Neural progenitor cell (in vitro differentiated cells): ENCODE results near the gene ALK. TPM values are rescaled to one million over a fixed set of nuclear protein-coding genes. Genes with fewer than 3 reads are reported as not detected.
A peak's percentile ranks its signal among the peaks of the same experiment; 100 is the strongest.

ENCODE experiments used
- DNase-seq: peaks from one replicate; pipeline ENCODE4 v3.0.0-alpha.2; 2016; ENCODE audit warnings: low spot score
- H2AFZ ChIP-seq: fragments of 200-600 bp; sonication (generic); replicated peaks from 2 replicates; pipeline ENCODE4 v1.6.1; 2016; ENCODE audit warnings: antibody characterized with exemption
- H3F3A ChIP-seq: fragments of 200-600 bp; sonication (generic); 2 replicates; pipeline ENCODE4 v1.6.1; 2016; ENCODE audit warnings: antibody characterized with exemption, low read depth
- H3K27ac ChIP-seq: fragments of 200-600 bp; sonication (generic); 2 replicates; pipeline ENCODE4 v1.5.1; 2016; ENCODE audit warnings: mild to moderate bottlenecking
- H3K27me3 ChIP-seq: fragments of 200-600 bp; sonication (generic); 2 replicates; pipeline ENCODE4 v1.6.1; 2016; ENCODE audit warnings: mild to moderate bottlenecking, moderate library complexity
- H3K36me3 ChIP-seq: fragments of 200-600 bp; sonication (generic); 2 replicates; pipeline ENCODE4 v1.5.1; 2016
- H3K4me1 ChIP-seq: fragments of 200-600 bp; sonication (generic); 2 replicates; pipeline ENCODE4 v1.6.1; 2016; ENCODE audit warnings: mixed run types
- H3K4me2 ChIP-seq: fragments of 200-600 bp; sonication (generic); 2 replicates; pipeline ENCODE4 v1.6.1; 2016
- H3K4me3 ChIP-seq: fragments of 200-600 bp; sonication (generic); 2 replicates; pipeline ENCODE4 v1.5.1; 2016
- H3K79me2 ChIP-seq: fragments of 200-600 bp; sonication (generic); 2 replicates; pipeline ENCODE4 v1.6.1; 2016; ENCODE audit warnings: low read depth
- H3K9ac ChIP-seq: fragments of 200-600 bp; sonication (generic); 2 replicates; pipeline ENCODE4 v1.6.1; 2016
- H3K9me3 ChIP-seq: fragments of 200-600 bp; sonication (generic); 2 replicates; pipeline ENCODE4 v1.5.1; 2016; ENCODE audit warnings: low read depth
- H4K20me1 ChIP-seq: fragments of 200-600 bp; sonication (generic); 2 replicates; pipeline ENCODE4 v1.6.1; 2016; ENCODE audit warnings: low read depth
- H3K27ac Mint-ChIP-seq: 3 replicates; pipeline ENCODE4 v1.8.0; 2021; ENCODE audit warnings: mixed read lengths
- H3K27me3 Mint-ChIP-seq: 2 replicates; pipeline ENCODE4 v1.8.0; 2022; ENCODE audit warnings: low read depth, mild to moderate bottlenecking, inconsistent platforms, moderate library complexity, mixed read lengths; ENCODE audit not compliant: insufficient read depth
- H3K36me3 Mint-ChIP-seq: 3 replicates; pipeline ENCODE4 v1.8.0; 2021; ENCODE audit warnings: mixed read lengths
- H3K4me1 Mint-ChIP-seq: 3 replicates; pipeline ENCODE4 v1.8.0; 2021; ENCODE audit warnings: mixed read lengths
- H3K4me3 Mint-ChIP-seq: 3 replicates; pipeline ENCODE4 v1.8.0; 2021; ENCODE audit warnings: mild to moderate bottlenecking, moderate library complexity, mixed read lengths
- H3K9me3 Mint-ChIP-seq: 3 replicates; pipeline ENCODE4 v1.8.0; 2020; ENCODE audit warnings: mixed read lengths
- EZH2 ChIP-seq: fragments of 200-600 bp; sonication (generic); IDR thresholded peaks from 2 replicates; pipeline ENCODE4 v1.6.1; 2017; ENCODE audit warnings: antibody characterized with exemption, mild to moderate bottlenecking, moderate library complexity
- EZH2phosphoT487 ChIP-seq: fragments of 200-600 bp; sonication (generic); IDR thresholded peaks from 2 replicates; pipeline ENCODE4 v1.6.1; 2017; ENCODE audit warnings: antibody characterized with exemption
- total RNA-seq: library from RNA; depleted of rRNA; stranded (reverse); fragments of >200 nt; gene quantifications from 2 replicates; pipeline ENCODE4 v1.2.3, GENCODE V29; 2015; ENCODE audit warnings: low replicate concordance
- TF ChIP-seq, protein P1 (sequence below): fragments of 200-600 bp; sonication (generic); IDR thresholded peaks from 2 replicates; pipeline ENCODE4 v1.5.1; 2017; ENCODE audit warnings: antibody characterized with exemption, mild to moderate bottlenecking

Gene ALK
- total RNA-seq, 1 donor from 2014 or later: not detected

DNA sequence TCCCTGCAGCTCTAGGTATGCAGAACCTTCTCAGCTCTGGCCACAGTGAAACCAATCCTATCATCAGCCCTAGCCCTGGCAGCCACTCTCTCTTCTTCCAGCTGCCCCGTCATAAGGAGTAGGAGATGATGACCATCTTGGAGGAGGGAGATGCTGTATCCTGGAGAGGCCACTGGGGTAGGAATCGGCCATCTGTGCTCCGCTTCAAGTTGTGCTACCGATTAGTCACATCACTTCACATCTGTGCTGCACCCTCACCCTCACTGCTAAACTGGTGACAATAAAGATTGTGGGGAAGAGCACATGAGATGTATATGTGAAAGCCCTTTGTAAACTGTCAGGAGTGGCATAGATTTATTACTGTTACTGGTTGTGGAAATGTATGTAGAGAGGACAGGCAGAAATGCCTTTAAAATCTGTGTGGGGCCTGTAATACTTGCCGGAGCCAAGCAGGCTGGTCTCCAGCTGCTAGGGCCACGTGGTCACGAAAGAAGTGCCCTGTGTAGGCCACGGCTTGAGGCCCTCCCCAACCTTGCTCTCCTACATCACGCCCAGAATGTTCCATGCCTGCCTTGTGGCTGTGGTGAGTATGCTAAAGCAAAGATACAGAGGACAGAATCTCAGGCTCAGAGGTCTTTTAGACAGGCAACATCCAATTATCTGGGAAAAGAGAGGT is 569.3 kb downstream of the ALK start:
- Mint-ChIP-seq H3K9me3 (peaks cover 2% of the 10 kb centered on the region), H3K27ac (no peak overlapping the region), H3K27me3 (peaks cover 8% of the 10 kb centered on the region), H3K4me1 (peaks cover 50% of the 10 kb centered on the region), H3K4me3 (no peak overlapping the region), H3K36me3 (no peaks in the 10 kb centered on the region)
- no peaks in the 10 kb centered on the region for H3K9me3 ChIP-seq
- no peak overlapping the region for H2AFZ ChIP-seq
- DNase-seq: no peak
- H3K27me3 ChIP-seq: no peaks in the 10 kb centered on the region
- H3K27ac ChIP-seq: no peak overlapping the region
- H3K4me2 ChIP-seq: no peak overlapping the region
- no peaks in the 10 kb centered on the region for H3K36me3 ChIP-seq
- H3F3A ChIP-seq: peaks cover 8% of the 10 kb centered on the region
- H3K79me2 ChIP-seq: no peaks in the 10 kb centered on the region
- H3K4me1 ChIP-seq: peaks cover 18% of the 10 kb centered on the region
- H3K4me3 ChIP-seq: no peak overlapping the region
- H4K20me1 ChIP-seq: no peaks in the 10 kb centered on the region
- TF ChIP-seq EZH2phosphoT487: no peak
- TF ChIP-seq, protein P1, sequence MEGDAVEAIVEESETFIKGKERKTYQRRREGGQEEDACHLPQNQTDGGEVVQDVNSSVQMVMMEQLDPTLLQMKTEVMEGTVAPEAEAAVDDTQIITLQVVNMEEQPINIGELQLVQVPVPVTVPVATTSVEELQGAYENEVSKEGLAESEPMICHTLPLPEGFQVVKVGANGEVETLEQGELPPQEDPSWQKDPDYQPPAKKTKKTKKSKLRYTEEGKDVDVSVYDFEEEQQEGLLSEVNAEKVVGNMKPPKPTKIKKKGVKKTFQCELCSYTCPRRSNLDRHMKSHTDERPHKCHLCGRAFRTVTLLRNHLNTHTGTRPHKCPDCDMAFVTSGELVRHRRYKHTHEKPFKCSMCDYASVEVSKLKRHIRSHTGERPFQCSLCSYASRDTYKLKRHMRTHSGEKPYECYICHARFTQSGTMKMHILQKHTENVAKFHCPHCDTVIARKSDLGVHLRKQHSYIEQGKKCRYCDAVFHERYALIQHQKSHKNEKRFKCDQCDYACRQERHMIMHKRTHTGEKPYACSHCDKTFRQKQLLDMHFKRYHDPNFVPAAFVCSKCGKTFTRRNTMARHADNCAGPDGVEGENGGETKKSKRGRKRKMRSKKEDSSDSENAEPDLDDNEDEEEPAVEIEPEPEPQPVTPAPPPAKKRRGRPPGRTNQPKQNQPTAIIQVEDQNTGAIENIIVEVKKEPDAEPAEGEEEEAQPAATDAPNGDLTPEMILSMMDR: no peak
- no peak for TF ChIP-seq EZH2
- no peak overlapping the region for H3K9ac ChIP-seq

DNA sequence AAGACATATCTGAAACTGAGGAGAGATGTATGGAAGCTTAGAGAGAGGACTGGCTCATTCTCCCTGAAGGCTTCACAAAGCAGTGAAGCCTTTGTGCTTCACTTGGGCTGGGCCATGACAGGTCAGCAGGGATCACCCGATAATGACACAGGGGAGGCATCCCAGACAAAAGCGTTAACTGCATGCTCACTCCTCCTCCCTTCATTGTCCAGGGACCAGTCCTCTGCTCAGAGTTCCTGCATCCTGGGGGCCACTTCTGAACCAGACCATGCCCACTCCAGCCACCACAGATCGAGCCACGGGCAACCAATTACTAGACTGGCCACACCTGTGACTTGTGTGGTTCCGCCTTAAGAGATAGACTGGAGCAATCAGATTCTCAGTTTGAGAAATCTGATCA is 570.1 kb downstream of the ALK start:
- H3K27ac Mint-ChIP-seq: no peak overlapping the region
- peak; percentile 22 for DNase-seq

DNA sequence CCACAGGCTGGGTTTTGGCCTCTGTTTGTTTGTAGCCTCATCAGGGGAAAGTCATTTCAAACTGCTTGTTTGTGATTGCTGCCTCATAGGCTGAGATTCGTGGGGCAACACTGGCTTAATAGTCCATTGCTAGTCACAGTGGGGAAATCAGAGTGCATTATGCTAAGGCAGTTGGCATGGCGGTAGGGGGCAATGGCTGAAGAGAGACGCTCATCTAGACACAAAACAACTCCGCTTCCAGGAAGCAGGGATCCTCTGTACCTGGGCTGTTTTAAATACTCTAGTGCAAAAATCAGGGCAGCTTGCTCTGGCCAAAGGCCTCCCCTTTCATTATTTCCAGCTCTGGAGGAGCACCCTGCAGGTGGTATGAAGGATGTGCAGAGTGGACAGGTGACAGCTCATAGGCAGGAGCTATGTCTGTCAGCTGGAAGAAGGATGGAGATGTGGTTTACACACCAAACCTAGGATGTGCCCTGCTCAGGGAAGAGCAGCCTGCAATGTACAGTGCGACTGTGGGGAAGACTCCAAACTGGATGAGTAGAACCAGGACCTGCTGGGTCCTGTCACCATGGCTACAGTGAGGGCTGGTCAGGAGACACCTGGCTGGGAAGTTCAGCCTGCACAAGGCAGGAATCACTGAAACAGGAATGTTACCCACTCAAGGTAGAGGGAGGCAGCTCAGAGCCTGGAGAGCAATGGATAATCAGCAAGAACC is 571.9 kb downstream of the ALK start:
- Histone ChIP-seq H3K27ac (no peak overlapping the region), H3K9ac (no peak overlapping the region), H3K4me1 (peaks cover 5% of the 10 kb centered on the region), H3K9me3 (no peaks in the 10 kb centered on the region), H3K79me2 (no peaks in the 10 kb centered on the region), H3F3A (no peaks in the 10 kb centered on the region), H3K4me3 (no peak overlapping the region), H4K20me1 (no peaks in the 10 kb centered on the region), H3K36me3 (no peaks in the 10 kb centered on the region), H3K4me2 (no peak overlapping the region), H3K27me3 (no peaks in the 10 kb centered on the region), H2AFZ (no peak overlapping the region)
- H3K36me3 Mint-ChIP-seq: no peaks in the 10 kb centered on the region
- peak overlapping the region; percentile 70 for H3K27ac Mint-ChIP-seq
- H3K4me1 Mint-ChIP-seq: peaks cover 45% of the 10 kb centered on the region
- TF ChIP-seq EZH2: no peak
- no peak for TF ChIP-seq EZH2phosphoT487
- TF ChIP-seq, protein P1: no peak
- peaks cover 2% of the 10 kb centered on the region for H3K9me3 Mint-ChIP-seq
- H3K27me3 Mint-ChIP-seq: peaks cover 4% of the 10 kb centered on the region
- DNase-seq: no peak
- no peak overlapping the region for H3K4me3 Mint-ChIP-seq

More for the DNA sequence above, 570.1 kb downstream of the ALK start:
- H4K20me1 ChIP-seq: no peaks in the 10 kb centered on the region
- H3K4me2 ChIP-seq: peak overlapping the region; percentile 27
- H3K36me3 Mint-ChIP-seq: no peaks in the 10 kb centered on the region
- H3K27me3 Mint-ChIP-seq: peaks cover 8% of the 10 kb centered on the region
- no peak overlapping the region for H3K27ac ChIP-seq
- no peak overlapping the region for H2AFZ ChIP-seq
- peaks cover 2% of the 10 kb centered on the region for H3K9me3 Mint-ChIP-seq
- no peaks in the 10 kb centered on the region for H3K79me2 ChIP-seq
- H3K36me3 ChIP-seq: no peaks in the 10 kb centered on the region
- no peak for TF ChIP-seq EZH2phosphoT487
- TF ChIP-seq EZH2: no peak
- TF ChIP-seq, protein P1: no peak
- no peaks in the 10 kb centered on the region for H3K27me3 ChIP-seq
- no peaks in the 10 kb centered on the region for H3K9me3 ChIP-seq
- peaks cover 8% of the 10 kb centered on the region for H3F3A ChIP-seq
- H3K4me1 Mint-ChIP-seq: peaks cover 50% of the 10 kb centered on the region
- H3K4me1 ChIP-seq: peaks cover 15% of the 10 kb centered on the region
- no peak overlapping the region for H3K4me3 Mint-ChIP-seq
- no peak overlapping the region for H3K9ac ChIP-seq
- H3K4me3 ChIP-seq: no peak overlapping the region
